ENCODE results near the gene P4HA3. TPM values are rescaled to one million over a fixed set of nuclear protein-coding genes. Genes with fewer than 3 reads are reported as not detected.
"Not testable (repeated sequence)": the region's sequence is repeated elsewhere in the genome, so short reads cannot be mapped to it uniquely, and the experiment has no call there.

The P4HA3 gene
- polyA plus RNA-seq, 1 experiment = 14.1 TPM

GRCh38 chr11:74332291-74332690 lies 20.9 kb upstream of the P4HA3 start:
- no peaks in the 10 kb centered on the region for H3K36me3 ChIP-seq (ENCODE audit: control insufficient read depth, insufficient read depth, low read length)
- no peaks in the 10 kb centered on the region for H3K27me3 ChIP-seq (ENCODE audit: control insufficient read depth, insufficient read depth, low read length)
- no peak for DNase-seq (ENCODE audit: low read depth)
- ChIA-PET CTCF (interaction anchor here (0.8 kb wide), 1 partner anchor 11 kb away, joined by 3 read pairs; no protein-coding TSS in a partner anchor), POLR2A (no interaction called here)
- H3K4me3 ChIP-seq (ENCODE audit: low read depth, low read length) = no peak overlapping the region
- TF ChIP-seq CTCF (IDR thresholded peaks at IDR 0.05; ENCODE audit: insufficient read depth, low read depth, low read length) = no peak

GRCh38 chr11:74331000-74331399 lies 19.6 kb upstream of the P4HA3 start:
- DNase-seq (ENCODE audit: low read depth); H3K27me3 ChIP-seq (ENCODE audit: control insufficient read depth, insufficient read depth, low read length); POLR2A ChIA-PET; CTCF ChIA-PET; H3K4me3 ChIP-seq (ENCODE audit: low read depth, low read length); H3K36me3 ChIP-seq (ENCODE audit: control insufficient read depth, insufficient read depth, low read length): not testable (repeated sequence)

DNA sequence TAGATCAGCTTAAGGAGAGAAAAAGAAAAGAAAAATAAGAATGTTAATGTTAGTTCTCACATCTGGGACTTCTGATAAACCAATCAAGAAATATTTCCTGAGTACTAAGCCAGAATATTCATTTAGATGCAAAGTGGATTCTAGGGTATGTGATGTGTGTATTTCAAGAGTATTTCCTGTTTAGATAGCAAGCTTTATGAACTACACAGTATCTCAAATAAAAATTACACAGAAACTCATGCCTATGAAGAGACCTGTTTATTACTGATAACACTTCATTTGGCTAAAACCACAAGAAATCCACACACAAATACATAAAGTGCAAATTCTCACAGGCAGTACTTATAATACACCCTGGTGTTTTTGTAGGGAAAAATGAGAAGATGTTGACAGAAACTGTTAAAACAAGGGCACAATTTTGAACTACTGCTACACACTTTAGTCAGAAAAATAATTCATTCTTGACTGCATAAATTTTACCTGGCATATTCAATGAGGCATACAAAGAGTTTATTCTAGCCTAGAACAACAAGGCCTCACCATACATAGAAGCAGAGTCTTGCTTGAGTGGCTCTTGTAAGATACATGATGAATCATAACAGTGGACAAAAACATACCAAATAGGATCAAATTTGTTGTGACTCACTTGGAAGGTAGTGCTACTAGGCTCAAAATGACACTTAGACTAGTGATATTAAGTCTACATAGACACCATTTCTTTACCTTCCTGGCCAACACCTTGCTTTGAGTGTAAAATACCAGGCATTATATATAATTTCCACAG lies 18.8 kb upstream of the P4HA3 start:
- DNase-seq (ENCODE audit: low read depth) = no peak
- Histone ChIP-seq H3K36me3 (ENCODE audit: control insufficient read depth, insufficient read depth, low read length) (no peaks in the 10 kb centered on the region), H3K27me3 (ENCODE audit: control insufficient read depth, insufficient read depth, low read length) (no peaks in the 10 kb centered on the region), H3K4me3 (ENCODE audit: low read depth, low read length) (no peak overlapping the region)
- no peak for TF ChIP-seq CTCF (IDR thresholded peaks at IDR 0.05; ENCODE audit: insufficient read depth, low read depth, low read length)
- ChIA-PET POLR2A (no interaction called here), CTCF (interaction anchor here (0.6 kb wide), 2 partner anchors 211 to 413 kb away, joined by 3 read pairs; no protein-coding TSS in a partner anchor)

- Histone ChIP-seq H3K4me3 (ENCODE audit: low read depth, low read length) (no peak overlapping the region), H3K36me3 (ENCODE audit: control insufficient read depth, insufficient read depth, low read length) (no peaks in the 10 kb centered on the region), H3K27me3 (ENCODE audit: control insufficient read depth, insufficient read depth, low read length) (no peaks in the 10 kb centered on the region)
- CTCF ChIA-PET = interaction anchor here (0.7 kb wide), 1 partner anchor 71 kb away, joined by 4 read pairs; no protein-coding TSS in a partner anchor
- TF ChIP-seq CTCF (IDR thresholded peaks at IDR 0.05; ENCODE audit: insufficient read depth, low read depth, low read length) = no peak
- POLR2A ChIA-PET = no interaction called here
- DNase-seq (ENCODE audit: low read depth) = no peak
Measured at GRCh38 chr11:74327076-74327475, 15.6 kb upstream of the P4HA3 start.

DNA sequence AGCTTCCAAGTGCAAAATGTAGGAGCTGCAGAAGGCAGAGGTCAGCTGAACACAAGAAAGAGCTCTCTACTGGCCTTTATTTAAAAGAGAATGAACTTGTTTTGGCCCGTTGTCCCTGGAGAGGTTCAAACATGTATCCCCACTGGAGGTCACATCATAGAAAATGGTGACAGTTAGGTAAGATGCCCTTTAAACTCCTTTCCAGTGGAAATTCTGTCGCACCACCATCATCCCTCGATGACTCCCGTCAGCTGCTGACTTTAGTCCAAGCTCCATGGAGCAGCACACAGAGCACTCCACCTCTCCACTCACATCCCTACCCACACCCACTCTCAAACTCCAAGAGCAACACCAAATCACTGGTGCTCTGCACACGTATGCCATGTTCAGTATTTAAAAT lies 15.2 kb upstream of the P4HA3 start:
- no peak for TF ChIP-seq CTCF (IDR thresholded peaks at IDR 0.05; ENCODE audit: insufficient read depth, low read depth, low read length)
- H3K36me3 ChIP-seq (ENCODE audit: control insufficient read depth, insufficient read depth, low read length) = no peaks in the 10 kb centered on the region
- no peak for DNase-seq (ENCODE audit: low read depth)
- H3K4me3 ChIP-seq (ENCODE audit: low read depth, low read length) = no peak overlapping the region
- POLR2A ChIA-PET = no interaction called here
- CTCF ChIA-PET = interaction anchor here (0.7 kb wide), 1 partner anchor 71 kb away, joined by 4 read pairs; no protein-coding TSS in a partner anchor
- no peaks in the 10 kb centered on the region for H3K27me3 ChIP-seq (ENCODE audit: control insufficient read depth, insufficient read depth, low read length)

All from BJ (cell line).